ENCODE data around the gene FAM171A1. TPM values are rescaled to one million over a fixed set of nuclear protein-coding genes. Genes with fewer than 3 reads are reported as not detected.

The FAM171A1 gene
- total RNA-seq, 2 donors from 2014 or later: 36.5 to 39.0 TPM

- Mint-ChIP-seq H3K9me3 (peaks cover 6% of the 10 kb centered on the region), H3K27ac (no peak overlapping the region), H3K4me1 (peaks cover 5% of the 10 kb centered on the region), H3K36me3 (ENCODE audit: low read depth) (peaks cover 20% of the 10 kb centered on the region), H3K27me3 (ENCODE audit: insufficient read depth) (no peaks in the 10 kb centered on the region), H3K4me3 (no peak overlapping the region)
- 100% methylated on average over 1 to 2 of the region's 3 CpGs for WGBS, 2 experiments (ENCODE audit: insufficient coverage in 1 of 2, insufficient read length in 1 of 2)
- no peak for TF ChIP-seq CTCF (conservative IDR thresholded peaks at IDR 0.05)
- DNase-seq: no peak
- H3K27me3 ChIP-seq (ENCODE audit: control insufficient read depth, insufficient read depth, low read length, poor library complexity, severe bottlenecking): no peaks in the 10 kb centered on the region
- H3K27ac ChIP-seq (ENCODE audit: low read depth, low read length): no peak overlapping the region
- H3K4me1 ChIP-seq (ENCODE audit: control insufficient read depth, insufficient read depth, low read length): no peaks in the 10 kb centered on the region
- peaks cover 10% of the 10 kb centered on the region for H3K9me3 ChIP-seq (ENCODE audit: control insufficient read depth, low read length)
- no peak overlapping the region for H3K4me3 ChIP-seq (ENCODE audit: low read length)
- H3K9ac ChIP-seq (ENCODE audit: extremely low read depth, low read length, poor library complexity, severe bottlenecking): no peak overlapping the region
- H3K36me3 ChIP-seq (ENCODE audit: control insufficient read depth, insufficient read depth, low read length): peaks cover 4% of the 10 kb centered on the region
Measured at GRCh38 chr10:15361131-15361530, 10.0 kb downstream of the FAM171A1 start.

GRCh38 chr10:15360566-15360965 lies 10.5 kb downstream of the FAM171A1 start:
- H3K4me3 Mint-ChIP-seq: no peak overlapping the region
- H3K4me3 ChIP-seq (ENCODE audit: low read length): no peak overlapping the region
- 92 to 93% methylated on average over 1 to 4 of the region's 4 CpGs for WGBS, 2 experiments (ENCODE audit: insufficient coverage in 1 of 2, insufficient read length in 1 of 2)
- H3K9me3 ChIP-seq (ENCODE audit: control insufficient read depth, low read length): peaks cover 10% of the 10 kb centered on the region
- peaks cover 6% of the 10 kb centered on the region for H3K9me3 Mint-ChIP-seq
- H3K27ac ChIP-seq (ENCODE audit: low read depth, low read length): no peak overlapping the region
- DNase-seq: no peak
- peaks cover 5% of the 10 kb centered on the region for H3K4me1 Mint-ChIP-seq
- H3K9ac ChIP-seq (ENCODE audit: extremely low read depth, low read length, poor library complexity, severe bottlenecking): no peak overlapping the region
- H3K27ac Mint-ChIP-seq: no peak overlapping the region
- peaks cover 4% of the 10 kb centered on the region for H3K36me3 ChIP-seq (ENCODE audit: control insufficient read depth, insufficient read depth, low read length)
- no peak for TF ChIP-seq CTCF (conservative IDR thresholded peaks at IDR 0.05)
- H3K4me1 ChIP-seq (ENCODE audit: control insufficient read depth, insufficient read depth, low read length): no peaks in the 10 kb centered on the region
- H3K27me3 ChIP-seq (ENCODE audit: control insufficient read depth, insufficient read depth, low read length, poor library complexity, severe bottlenecking): no peaks in the 10 kb centered on the region
- peaks cover 19% of the 10 kb centered on the region for H3K36me3 Mint-ChIP-seq (ENCODE audit: low read depth)
- no peaks in the 10 kb centered on the region for H3K27me3 Mint-ChIP-seq (ENCODE audit: insufficient read depth)

- no peak overlapping the region for H3K27ac Mint-ChIP-seq
- no peaks in the 10 kb centered on the region for H3K27me3 ChIP-seq (ENCODE audit: control insufficient read depth, insufficient read depth, low read length, poor library complexity, severe bottlenecking)
- H3K36me3 ChIP-seq (ENCODE audit: control insufficient read depth, insufficient read depth, low read length): no peaks in the 10 kb centered on the region
- peaks cover 7% of the 10 kb centered on the region for H3K4me1 Mint-ChIP-seq
- no peak overlapping the region for H3K4me3 Mint-ChIP-seq
- WGBS, 2 experiments (ENCODE audit: insufficient coverage in 1 of 2, insufficient read length in 1 of 2): 91 to 96% methylated on average over 6 to 8 of the region's 8 CpGs
- no peaks in the 10 kb centered on the region for H3K4me1 ChIP-seq (ENCODE audit: control insufficient read depth, insufficient read depth, low read length)
- H3K27me3 Mint-ChIP-seq (ENCODE audit: insufficient read depth): no peaks in the 10 kb centered on the region
- DNase-seq: no peak
- no peak overlapping the region for H3K4me3 ChIP-seq (ENCODE audit: low read length)
- H3K9me3 Mint-ChIP-seq: no peaks in the 10 kb centered on the region
- H3K27ac ChIP-seq (ENCODE audit: low read depth, low read length): peak overlapping the region; percentile 3
- no peak for TF ChIP-seq CTCF (conservative IDR thresholded peaks at IDR 0.05)
- no peak overlapping the region for H3K9ac ChIP-seq (ENCODE audit: extremely low read depth, low read length, poor library complexity, severe bottlenecking)
- no peaks in the 10 kb centered on the region for H3K9me3 ChIP-seq (ENCODE audit: control insufficient read depth, low read length)
- no peaks in the 10 kb centered on the region for H3K36me3 Mint-ChIP-seq (ENCODE audit: low read depth)
Measured at GRCh38 chr10:15353471-15354017, 17.5 kb downstream of the FAM171A1 start.
